Activated naive CD4-positive, alpha-beta T cell treated with anti-CD3 and anti-CD28 coated beads, Interleukin-2, amount 50 U/mL, for 24 hours (primary cell): ENCODE measurements around the gene ANKRD36B.
"Not testable (repeated sequence)": the region's sequence is repeated elsewhere in the genome, so short reads cannot be mapped to it uniquely, and the experiment has no call there.

ENCODE experiments used
- H3K27ac Mint-ChIP-seq: one replicate; pipeline ENCODE4 v1.8.0; 2021; ENCODE audit warnings: mild to moderate bottlenecking, mixed read lengths
- H3K27me3 Mint-ChIP-seq: one replicate; pipeline ENCODE4 v1.8.0; 2021; ENCODE audit warnings: mixed read lengths
- H3K36me3 Mint-ChIP-seq: one replicate; pipeline ENCODE4 v1.8.0; 2021; ENCODE audit warnings: mixed read lengths
- H3K4me1 Mint-ChIP-seq: one replicate; pipeline ENCODE4 v1.8.0; 2021; ENCODE audit warnings: mixed read lengths
- H3K4me3 Mint-ChIP-seq: one replicate; pipeline ENCODE4 v1.8.0; 2021; ENCODE audit warnings: mild to moderate bottlenecking, mixed read lengths
- H3K9me3 Mint-ChIP-seq: one replicate; pipeline ENCODE4 v1.8.0; 2021; ENCODE audit warnings: mixed read lengths

ANKRD36B gene

DNA sequence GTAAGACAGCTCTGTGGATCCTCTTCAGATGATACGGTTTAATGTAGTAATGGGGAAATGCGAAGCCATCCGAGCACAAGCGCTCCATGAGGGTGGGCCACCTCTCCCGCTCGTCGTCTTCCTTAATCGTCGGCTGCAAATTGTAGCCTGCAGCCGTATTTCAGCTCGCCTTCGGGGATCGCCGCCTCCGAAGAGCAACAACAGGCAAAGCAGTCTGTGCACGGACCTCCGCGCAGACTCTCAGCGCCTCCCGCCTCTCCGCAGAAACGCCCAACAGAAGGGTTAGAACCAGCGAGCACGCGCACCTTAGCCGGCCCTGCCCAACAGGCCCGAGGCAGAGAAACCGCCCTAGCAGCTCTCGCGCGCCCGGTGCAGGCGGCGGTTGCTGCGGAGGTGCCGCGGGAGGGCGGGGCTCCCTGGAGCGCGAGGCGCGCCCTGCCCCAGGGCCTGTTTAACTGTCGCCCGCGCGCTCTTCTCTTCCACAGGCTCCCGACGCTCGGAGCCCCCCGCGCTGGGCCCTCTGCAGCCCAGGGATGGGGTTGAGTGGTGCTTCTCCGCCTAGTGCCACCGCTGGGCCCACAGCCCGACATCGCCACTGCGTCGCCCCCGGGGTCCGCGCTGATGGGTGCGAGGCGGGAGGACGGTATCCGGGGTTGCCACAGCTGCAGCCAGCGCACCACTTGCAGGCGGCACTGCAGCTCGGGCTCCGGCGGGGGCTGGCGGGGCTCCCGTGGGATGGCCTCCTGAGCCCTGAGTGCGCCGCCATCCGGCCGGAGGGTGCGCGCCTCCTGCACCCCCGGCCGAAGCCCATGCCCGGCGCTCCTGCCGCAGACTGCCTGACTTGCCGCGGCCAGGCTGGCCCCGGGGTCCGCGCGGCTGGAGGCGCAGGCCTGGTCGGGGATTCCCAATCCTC lies at the start of gene ANKRD36B:
Gene ANKRD36B (minus strand): TSS at position 280 of the 913 bp plus-strand sequence. CDS start 192 bp downstream, at position 88.
- peak within 1 kb of the TSS; percentile 97 for H3K4me3 Mint-ChIP-seq
- H3K27ac Mint-ChIP-seq, result peak within 1 kb of the TSS; percentile 94

DNA sequence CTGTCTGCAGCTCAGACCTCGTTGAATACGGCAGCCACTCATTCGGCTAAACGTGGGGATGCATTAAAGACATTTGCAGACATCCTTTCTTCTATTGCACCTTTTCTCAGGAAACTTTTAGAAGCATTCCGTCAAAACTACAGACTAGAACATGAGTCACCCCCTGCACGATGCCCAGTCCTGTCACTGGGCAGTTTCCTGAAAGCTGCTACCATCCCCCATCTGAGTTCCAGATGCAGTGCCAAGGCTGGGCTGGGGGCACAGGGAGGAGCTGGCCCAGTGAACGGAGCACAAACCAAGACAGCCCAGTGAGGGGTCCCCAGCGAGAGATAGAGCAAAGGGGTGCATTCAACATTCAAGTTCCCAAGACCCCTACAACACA lies 36.4 kb upstream of the ANKRD36B start:
- H3K27me3 Mint-ChIP-seq, H3K4me1 Mint-ChIP-seq, H3K4me3 Mint-ChIP-seq, H3K27ac Mint-ChIP-seq, H3K9me3 Mint-ChIP-seq, H3K36me3 Mint-ChIP-seq: not testable (repeated sequence)

More for the DNA sequence above, at the start of gene ANKRD36B:
- H3K36me3 Mint-ChIP-seq, H3K4me1 Mint-ChIP-seq, H3K27me3 Mint-ChIP-seq, H3K9me3 Mint-ChIP-seq: not testable (repeated sequence)

DNA sequence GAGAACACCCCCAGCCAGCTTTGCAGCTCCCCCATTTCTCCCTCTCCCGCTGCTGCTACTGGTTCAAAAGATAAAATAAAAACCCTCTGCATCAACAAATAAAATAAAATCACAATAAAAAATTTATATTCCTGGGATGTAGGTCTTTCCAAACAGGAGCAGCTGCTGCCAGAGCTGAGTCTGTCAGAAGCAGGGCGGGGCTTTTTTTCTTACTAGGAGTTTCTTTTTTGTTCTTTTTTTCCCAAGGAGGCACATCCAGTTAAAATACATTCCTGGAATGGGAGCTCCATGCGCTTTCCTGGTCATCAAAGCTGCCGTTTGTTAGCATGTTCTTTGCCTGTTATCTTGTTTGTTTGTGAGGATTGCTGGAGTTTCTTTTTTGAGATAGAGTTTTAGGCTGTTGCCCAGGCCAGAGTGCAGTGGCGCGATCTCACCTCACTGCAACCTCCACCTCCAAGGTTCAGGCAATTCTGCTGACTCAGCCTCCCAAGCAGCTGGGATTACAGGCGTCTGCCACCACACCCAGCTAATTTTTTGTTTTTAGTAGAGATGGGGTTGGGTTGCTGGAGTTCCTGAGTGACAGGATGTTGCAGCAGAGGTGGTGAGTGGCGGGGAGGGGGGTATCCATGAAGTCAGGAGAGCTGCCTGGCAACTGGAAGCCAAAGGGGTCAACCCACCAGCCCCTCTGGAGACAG lies 35.8 kb upstream of the ANKRD36B start:
- not testable (repeated sequence) for H3K27ac Mint-ChIP-seq, H3K4me1 Mint-ChIP-seq, H3K36me3 Mint-ChIP-seq, H3K9me3 Mint-ChIP-seq, H3K4me3 Mint-ChIP-seq, H3K27me3 Mint-ChIP-seq

DNA sequence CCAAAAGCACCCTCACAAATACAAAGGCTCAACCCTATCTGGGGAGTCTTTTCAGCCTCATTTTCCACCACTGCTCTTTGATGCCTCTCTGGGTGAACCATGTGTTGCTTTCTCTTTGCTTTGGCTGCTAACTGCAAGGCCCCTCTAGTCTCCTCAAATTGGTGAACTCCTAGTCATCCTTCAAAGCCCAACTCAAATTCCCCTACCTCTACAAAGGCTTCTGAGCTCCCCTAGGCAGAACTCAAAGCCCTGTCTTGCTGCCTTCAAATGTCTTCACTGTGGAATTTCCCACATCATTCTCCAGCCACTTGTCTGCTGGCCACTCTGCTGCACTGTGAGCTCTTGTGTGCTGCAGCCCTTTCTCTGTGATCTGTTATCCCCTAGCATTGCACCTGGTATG lies 33.3 kb upstream of the ANKRD36B start:
- not testable (repeated sequence) for H3K9me3 Mint-ChIP-seq, H3K36me3 Mint-ChIP-seq, H3K4me1 Mint-ChIP-seq, H3K27me3 Mint-ChIP-seq, H3K27ac Mint-ChIP-seq, H3K4me3 Mint-ChIP-seq

DNA sequence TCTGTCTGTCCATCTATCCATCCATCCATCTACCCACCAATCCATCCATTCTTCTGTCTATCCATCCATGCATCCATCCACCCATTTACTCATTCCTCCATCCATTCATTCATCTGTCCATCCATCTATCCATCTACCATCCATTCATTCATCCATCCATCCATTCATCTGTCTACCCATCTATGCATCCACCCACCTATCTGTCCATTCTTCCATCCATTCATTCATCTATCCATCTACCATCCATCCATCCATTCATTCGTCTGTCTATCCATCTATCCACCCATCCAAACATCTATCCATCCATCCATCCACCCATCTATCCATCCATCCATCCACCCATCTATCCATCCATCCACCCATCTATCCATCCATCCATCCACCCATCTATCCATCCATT lies 30.8 kb upstream of the ANKRD36B start:
- H3K4me1 Mint-ChIP-seq, H3K36me3 Mint-ChIP-seq, H3K27ac Mint-ChIP-seq, H3K27me3 Mint-ChIP-seq, H3K4me3 Mint-ChIP-seq, H3K9me3 Mint-ChIP-seq: not testable (repeated sequence)

DNA sequence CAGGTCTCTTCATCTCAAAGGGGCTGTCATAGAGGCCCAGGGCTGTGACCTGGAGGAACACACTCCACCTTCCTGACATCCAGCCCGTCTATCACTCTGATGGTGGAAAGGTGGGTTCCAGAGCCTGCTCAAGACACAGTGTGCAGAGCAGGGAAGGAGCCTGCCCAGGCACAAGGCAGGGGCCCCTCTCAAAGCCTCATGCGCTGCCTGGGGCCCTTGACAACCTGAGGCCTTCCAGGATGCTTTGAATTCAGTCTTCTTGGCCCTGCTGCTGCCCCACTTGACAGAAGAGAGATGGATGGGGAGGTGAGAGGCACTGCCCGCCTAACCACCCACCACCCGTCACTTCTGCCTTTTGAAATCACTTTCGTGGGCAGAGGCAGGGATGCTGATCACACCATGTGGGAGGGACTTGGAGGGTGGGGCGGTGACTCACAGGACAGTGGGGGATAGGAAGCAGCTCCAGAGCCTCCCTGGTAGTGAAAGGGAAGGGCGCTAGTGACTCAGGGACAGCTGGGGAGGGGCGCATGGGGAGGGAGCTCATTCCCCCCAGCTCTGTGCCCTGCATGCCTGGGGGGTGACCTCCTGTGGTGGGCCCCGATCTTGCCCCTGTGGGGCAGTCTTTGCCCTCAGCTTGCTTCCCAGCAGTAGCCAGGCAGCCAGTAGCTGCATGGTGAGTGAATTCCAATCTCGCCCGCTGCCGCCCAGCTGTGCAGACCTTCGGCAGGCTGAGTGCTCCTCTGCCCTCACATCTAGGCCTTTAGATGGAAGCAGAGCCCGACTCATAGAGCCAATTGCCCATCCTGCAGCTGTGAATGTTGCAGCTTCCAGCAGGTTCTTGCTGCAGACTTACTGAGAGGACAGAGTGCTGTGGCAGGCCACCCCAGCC lies 29.5 kb upstream of the ANKRD36B start:
- not testable (repeated sequence) for H3K27ac Mint-ChIP-seq, H3K4me3 Mint-ChIP-seq, H3K4me1 Mint-ChIP-seq, H3K27me3 Mint-ChIP-seq, H3K9me3 Mint-ChIP-seq, H3K36me3 Mint-ChIP-seq

DNA sequence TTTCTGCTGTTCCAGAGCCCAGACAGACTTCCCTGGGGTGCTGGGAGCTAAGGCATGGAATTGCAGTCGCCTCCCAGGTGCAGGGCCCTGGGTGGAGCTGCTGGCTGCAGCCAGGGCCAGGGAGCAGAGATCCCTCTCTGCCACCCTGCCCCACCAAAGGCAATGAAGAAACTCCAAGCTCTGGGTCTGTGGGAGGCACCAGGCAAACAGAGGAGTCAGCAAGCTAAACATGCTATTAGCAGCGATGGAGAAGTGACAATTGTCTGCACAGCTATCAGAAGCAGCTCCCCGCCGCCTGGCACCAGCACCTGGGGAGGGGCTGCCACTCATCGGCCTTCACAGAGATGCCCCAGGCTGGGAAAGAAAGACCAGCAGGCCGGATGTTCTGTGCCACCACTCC lies 28.2 kb upstream of the ANKRD36B start:
- Mint-ChIP-seq H3K4me1 (no peaks in the 10 kb centered on the region), H3K36me3 (no peaks in the 10 kb centered on the region), H3K27ac (no peak overlapping the region), H3K27me3 (no peaks in the 10 kb centered on the region), H3K4me3 (no peak overlapping the region), H3K9me3 (no peaks in the 10 kb centered on the region)

DNA sequence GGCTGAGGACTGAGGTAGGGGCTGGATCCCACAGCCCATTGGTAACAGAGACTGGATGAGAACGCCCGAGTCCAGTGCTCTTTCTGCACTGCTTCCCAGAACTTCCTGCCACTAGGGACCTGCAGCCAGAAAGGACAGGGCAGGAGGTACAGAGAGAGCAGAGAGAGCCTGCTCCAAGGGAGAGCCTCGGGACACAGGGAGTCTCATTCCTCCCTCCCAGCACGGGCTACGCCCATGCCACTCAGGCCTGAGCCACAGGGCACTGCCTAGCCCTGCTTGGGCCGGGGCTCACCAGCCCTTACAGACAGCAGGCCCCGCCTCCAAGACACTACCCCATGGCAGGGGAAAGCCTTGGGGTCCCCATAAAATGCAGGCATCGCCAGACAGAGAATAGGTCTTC lies 26.1 kb upstream of the ANKRD36B start:
- not testable (repeated sequence) for H3K4me1 Mint-ChIP-seq, H3K27ac Mint-ChIP-seq, H3K36me3 Mint-ChIP-seq, H3K4me3 Mint-ChIP-seq, H3K9me3 Mint-ChIP-seq, H3K27me3 Mint-ChIP-seq

DNA sequence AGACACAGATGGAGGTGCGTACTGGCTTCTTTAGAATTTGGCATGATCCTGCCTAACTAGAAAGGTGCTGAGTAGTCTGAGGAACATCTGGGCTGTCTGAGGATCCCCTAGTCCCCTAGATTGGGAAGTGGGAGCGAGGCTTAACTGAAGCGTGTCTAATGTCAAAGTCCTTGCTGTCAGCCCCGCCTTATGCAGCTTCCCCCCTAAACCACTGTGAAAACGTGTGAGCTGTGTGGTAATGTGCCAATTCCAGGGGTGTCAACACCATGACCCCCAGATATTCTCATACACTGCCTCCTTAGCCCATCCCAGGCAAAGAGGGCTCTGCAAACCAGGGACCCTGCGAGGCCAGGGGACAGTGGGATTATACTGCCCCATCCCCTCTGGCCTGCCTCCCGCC lies 22.2 kb upstream of the ANKRD36B start:
- not testable (repeated sequence) for H3K27ac Mint-ChIP-seq, H3K36me3 Mint-ChIP-seq, H3K4me1 Mint-ChIP-seq, H3K27me3 Mint-ChIP-seq, H3K4me3 Mint-ChIP-seq, H3K9me3 Mint-ChIP-seq

DNA sequence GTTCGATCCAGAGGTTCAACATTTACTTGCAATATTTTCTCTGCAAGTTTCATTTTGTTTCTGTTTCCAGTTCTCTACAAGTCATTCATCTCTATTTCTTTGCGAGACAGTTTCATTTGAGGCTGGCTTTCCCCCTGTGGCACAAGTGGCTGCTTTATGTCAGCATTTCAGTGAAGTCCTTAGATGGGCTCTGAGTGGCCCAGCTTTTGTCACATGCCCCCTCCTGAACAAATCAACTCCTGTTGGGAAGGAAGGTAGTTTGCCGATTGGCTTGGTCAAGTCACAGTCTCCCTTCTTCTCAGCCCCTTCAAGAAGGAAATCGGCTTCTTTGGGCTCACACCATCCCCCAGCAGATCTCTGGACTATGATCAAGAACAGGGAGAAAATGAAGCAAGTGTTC lies 19.1 kb upstream of the ANKRD36B start:
- H3K4me1 Mint-ChIP-seq, H3K4me3 Mint-ChIP-seq, H3K27me3 Mint-ChIP-seq, H3K36me3 Mint-ChIP-seq, H3K9me3 Mint-ChIP-seq: not testable (repeated sequence)
- H3K27ac Mint-ChIP-seq, result peak overlapping the region; percentile 41

DNA sequence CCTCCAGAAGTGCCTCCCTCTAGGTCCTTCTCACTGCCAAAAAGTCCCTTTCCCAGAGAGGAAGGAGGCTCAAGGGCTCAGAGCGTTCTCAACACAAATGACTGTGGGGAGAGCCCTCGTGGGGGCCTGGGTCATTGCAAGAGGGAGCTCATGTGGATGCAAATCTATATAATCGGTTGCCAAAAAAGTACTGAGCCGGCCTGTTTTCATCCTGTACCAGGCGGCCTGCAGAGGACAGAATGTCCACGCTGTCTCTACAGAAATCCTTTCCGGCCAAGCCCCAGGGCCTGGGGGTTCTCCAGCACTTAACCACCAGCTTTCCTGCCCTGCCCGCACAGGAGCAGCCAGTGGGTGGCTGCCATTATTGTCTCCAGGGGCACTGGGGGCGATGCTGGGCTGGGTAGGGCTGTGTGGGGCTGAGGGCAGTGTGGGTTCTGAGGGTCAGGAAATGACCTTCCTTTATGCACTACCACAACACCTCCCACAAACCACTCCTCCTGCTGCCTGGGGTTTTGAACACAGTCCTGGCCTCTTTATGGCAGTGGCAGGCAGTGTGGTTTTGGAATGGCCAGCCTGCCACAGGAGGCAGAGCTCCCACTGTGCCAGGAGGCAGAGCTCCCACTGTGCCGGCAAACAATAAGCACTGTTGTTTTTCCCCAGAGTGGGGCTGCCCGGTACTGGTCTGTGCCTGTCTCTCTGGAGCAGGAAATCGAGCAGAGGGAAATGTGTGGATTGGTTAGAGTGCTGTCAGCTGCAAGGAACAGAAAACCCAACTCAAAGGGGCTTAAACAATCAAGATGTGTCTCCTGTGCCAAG lies 16.1 kb upstream of the ANKRD36B start:
- not testable (repeated sequence) for H3K36me3 Mint-ChIP-seq, H3K27me3 Mint-ChIP-seq, H3K9me3 Mint-ChIP-seq, H3K4me3 Mint-ChIP-seq, H3K27ac Mint-ChIP-seq
- H3K4me1 Mint-ChIP-seq, result peaks cover 12% of the 10 kb centered on the region

DNA sequence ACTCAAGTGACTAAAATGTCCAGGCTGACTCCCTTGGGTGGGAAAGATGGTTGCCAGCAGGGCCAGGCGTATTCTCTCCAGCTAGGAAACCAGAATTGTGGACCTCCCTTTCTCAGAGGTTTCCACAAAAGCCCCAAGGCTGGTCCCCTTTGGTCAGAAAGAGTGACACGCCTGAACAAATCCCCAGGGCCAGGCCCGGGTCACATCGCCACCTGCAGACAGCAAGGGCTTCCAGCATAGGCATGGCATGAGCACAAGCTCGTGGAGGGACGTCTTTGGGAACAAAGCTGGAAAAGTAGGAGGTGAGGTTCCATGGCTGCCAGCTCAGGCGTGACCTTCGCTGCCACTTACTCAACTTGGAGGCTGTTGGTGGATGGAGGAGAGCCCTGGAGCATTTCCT lies 15.4 kb upstream of the ANKRD36B start:
- H3K36me3 Mint-ChIP-seq, result not testable (repeated sequence)

DNA sequence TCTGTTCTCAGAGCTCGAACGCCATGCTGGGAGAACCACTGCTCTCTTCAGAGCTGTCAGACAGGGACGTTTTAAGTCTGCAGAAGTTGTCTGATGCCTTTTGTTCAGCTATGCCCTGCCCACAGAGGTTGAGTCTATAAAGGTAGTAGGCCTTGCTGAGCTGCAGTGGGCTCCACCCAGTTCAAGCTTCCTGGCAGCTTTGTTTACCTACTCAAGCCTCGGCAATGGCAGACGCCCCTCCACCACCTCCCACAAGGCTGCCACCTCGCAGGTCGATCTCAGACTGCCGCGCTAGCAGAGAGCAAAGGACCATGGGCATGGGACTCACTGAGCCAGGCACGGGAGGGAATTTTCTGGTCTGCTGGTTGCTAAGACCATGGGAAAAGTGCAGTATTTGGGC lies 11.9 kb upstream of the ANKRD36B start:
- not testable (repeated sequence) for H3K36me3 Mint-ChIP-seq, H3K27ac Mint-ChIP-seq, H3K9me3 Mint-ChIP-seq, H3K4me3 Mint-ChIP-seq, H3K27me3 Mint-ChIP-seq
- peaks cover 13% of the 10 kb centered on the region for H3K4me1 Mint-ChIP-seq

More for the DNA sequence above, 15.4 kb upstream of the ANKRD36B start:
- peaks cover 13% of the 10 kb centered on the region for H3K4me1 Mint-ChIP-seq
- not testable (repeated sequence) for H3K27me3 Mint-ChIP-seq, H3K27ac Mint-ChIP-seq, H3K9me3 Mint-ChIP-seq, H3K4me3 Mint-ChIP-seq

DNA sequence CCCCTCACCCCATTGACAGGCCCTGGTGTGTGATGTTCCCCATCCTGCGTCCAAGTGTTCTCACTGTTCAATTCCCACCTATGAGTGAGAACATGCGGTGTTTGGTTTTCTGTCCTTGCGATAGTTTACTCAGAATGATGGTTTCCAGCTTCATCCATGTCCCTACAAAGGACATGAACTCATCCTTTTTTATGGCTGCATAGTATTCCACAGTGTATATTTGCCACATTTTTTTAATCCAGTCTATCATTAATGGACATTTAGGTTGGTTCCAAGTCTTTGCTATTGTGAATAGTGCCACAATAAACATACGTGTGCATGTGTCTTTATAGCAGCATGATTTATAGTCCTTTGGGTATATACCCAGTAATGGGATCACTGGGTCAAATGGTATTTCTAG lies 6.5 kb upstream of the ANKRD36B start:
- not testable (repeated sequence) for H3K4me1 Mint-ChIP-seq, H3K27ac Mint-ChIP-seq, H3K36me3 Mint-ChIP-seq, H3K27me3 Mint-ChIP-seq, H3K9me3 Mint-ChIP-seq, H3K4me3 Mint-ChIP-seq

DNA sequence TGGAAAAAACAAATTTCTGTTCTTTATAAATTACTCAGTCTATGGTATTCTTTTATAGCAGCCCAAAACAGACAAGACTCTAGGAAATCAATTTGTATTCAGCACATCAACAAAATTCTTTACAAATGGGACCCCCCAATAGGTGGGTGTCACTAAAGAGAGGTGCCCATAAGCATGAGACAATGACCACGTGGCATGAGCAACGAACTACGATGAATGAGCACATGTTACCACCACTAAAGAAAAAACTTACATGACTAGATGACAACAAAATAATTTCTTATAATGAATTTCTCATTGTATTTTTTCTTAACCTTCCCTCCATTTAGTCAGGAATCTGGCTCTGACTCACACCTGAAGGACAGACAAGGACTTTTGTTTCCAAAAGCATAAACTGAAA lies 3.8 kb upstream of the ANKRD36B start:
- not testable (repeated sequence) for H3K9me3 Mint-ChIP-seq, H3K36me3 Mint-ChIP-seq, H3K4me1 Mint-ChIP-seq, H3K27me3 Mint-ChIP-seq, H3K27ac Mint-ChIP-seq, H3K4me3 Mint-ChIP-seq
